ENCODE results near the gene KIF13A.

The KIF13A gene

GRCh38 chr6:17724341-17724740 lies 263.1 kb downstream of the KIF13A start:
- Histone ChIP-seq H3K27me3 (replicated peaks; ENCODE audit: insufficient read depth, low read length) (no peaks in the 10 kb centered on the region), H3K9me2 (replicated peaks; ENCODE audit: insufficient read depth, low read length) (no peaks in the 10 kb centered on the region), H3K9ac (ENCODE audit: low read length) (no peak overlapping the region), H3K4me3 (ENCODE audit: low read length) (no peak overlapping the region), H3K79me2 (ENCODE audit: low read length) (no peaks in the 10 kb centered on the region), H3K4me2 (ENCODE audit: low read depth, low read length) (no peak overlapping the region), H3K27ac (ENCODE audit: low read length) (no peak overlapping the region), H3F3A (ENCODE audit: insufficient read depth, low read length) (no peaks in the 10 kb centered on the region), H2AFZ (ENCODE audit: low read length) (no peak overlapping the region), H3K4me1 (ENCODE audit: low read length) (no peaks in the 10 kb centered on the region), H3K9me3 (replicated peaks; ENCODE audit: insufficient read depth, low read length) (no peaks in the 10 kb centered on the region), H4K20me1 (ENCODE audit: insufficient read depth, low read length) (no peaks in the 10 kb centered on the region), H3K36me3 (replicated peaks; ENCODE audit: insufficient read depth, low read length) (no peaks in the 10 kb centered on the region)
- no peak for DNase-seq
- no peak for TF ChIP-seq EZH2phosphoT487 (IDR thresholded peaks at IDR 0.05; ENCODE audit: low read length)
- TF ChIP-seq EZH2 (optimal IDR thresholded peaks at IDR 0.05; ENCODE audit: low read depth, low read length): no peak
- TF ChIP-seq, protein P1, sequence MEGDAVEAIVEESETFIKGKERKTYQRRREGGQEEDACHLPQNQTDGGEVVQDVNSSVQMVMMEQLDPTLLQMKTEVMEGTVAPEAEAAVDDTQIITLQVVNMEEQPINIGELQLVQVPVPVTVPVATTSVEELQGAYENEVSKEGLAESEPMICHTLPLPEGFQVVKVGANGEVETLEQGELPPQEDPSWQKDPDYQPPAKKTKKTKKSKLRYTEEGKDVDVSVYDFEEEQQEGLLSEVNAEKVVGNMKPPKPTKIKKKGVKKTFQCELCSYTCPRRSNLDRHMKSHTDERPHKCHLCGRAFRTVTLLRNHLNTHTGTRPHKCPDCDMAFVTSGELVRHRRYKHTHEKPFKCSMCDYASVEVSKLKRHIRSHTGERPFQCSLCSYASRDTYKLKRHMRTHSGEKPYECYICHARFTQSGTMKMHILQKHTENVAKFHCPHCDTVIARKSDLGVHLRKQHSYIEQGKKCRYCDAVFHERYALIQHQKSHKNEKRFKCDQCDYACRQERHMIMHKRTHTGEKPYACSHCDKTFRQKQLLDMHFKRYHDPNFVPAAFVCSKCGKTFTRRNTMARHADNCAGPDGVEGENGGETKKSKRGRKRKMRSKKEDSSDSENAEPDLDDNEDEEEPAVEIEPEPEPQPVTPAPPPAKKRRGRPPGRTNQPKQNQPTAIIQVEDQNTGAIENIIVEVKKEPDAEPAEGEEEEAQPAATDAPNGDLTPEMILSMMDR (IDR thresholded peaks at IDR 0.05; ENCODE audit: low read length): no peak

DNA sequence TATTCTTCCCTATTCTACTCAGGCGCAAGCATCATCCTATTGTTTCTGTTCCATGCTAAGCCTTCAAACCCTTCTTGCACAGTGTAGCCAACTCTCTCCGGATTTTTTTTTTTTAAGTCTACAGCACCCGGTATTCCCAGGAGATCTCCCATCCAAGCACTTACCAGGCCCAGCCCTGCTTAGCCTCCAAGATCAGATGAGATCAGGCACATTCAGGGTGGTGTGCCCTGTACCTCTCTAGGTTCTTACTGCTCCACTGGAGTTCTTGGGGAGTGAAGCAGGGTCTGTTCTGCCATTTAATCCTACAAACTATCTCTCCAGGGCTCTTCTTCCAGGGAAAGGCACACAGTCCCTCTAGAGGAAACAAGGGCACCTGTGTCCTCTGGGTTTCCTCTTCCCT lies 265.8 kb downstream of the KIF13A start:
- no peaks in the 10 kb centered on the region for H3K9me3 ChIP-seq (replicated peaks; ENCODE audit: insufficient read depth, low read length)
- no peaks in the 10 kb centered on the region for H3F3A ChIP-seq (ENCODE audit: insufficient read depth, low read length)
- H3K27me3 ChIP-seq (replicated peaks; ENCODE audit: insufficient read depth, low read length): no peaks in the 10 kb centered on the region
- no peaks in the 10 kb centered on the region for H4K20me1 ChIP-seq (ENCODE audit: insufficient read depth, low read length)
- no peaks in the 10 kb centered on the region for H3K36me3 ChIP-seq (replicated peaks; ENCODE audit: insufficient read depth, low read length)
- H3K4me3 ChIP-seq (ENCODE audit: low read length): no peak overlapping the region
- H3K4me1 ChIP-seq (ENCODE audit: low read length): no peaks in the 10 kb centered on the region
- TF ChIP-seq EZH2 (optimal IDR thresholded peaks at IDR 0.05; ENCODE audit: low read depth, low read length): no peak
- no peak for TF ChIP-seq EZH2phosphoT487 (IDR thresholded peaks at IDR 0.05; ENCODE audit: low read length)
- TF ChIP-seq, protein P1 (IDR thresholded peaks at IDR 0.05; ENCODE audit: low read length): no peak
- H3K9ac ChIP-seq (ENCODE audit: low read length): no peak overlapping the region
- no peak for DNase-seq
- no peak overlapping the region for H2AFZ ChIP-seq (ENCODE audit: low read length)
- H3K4me2 ChIP-seq (ENCODE audit: low read depth, low read length): no peak overlapping the region
- H3K27ac ChIP-seq (ENCODE audit: low read length): no peak overlapping the region
- H3K9me2 ChIP-seq (replicated peaks; ENCODE audit: insufficient read depth, low read length): no peaks in the 10 kb centered on the region
- no peaks in the 10 kb centered on the region for H3K79me2 ChIP-seq (ENCODE audit: low read length)

- Histone ChIP-seq H3K36me3 (replicated peaks; ENCODE audit: insufficient read depth, low read length) (no peaks in the 10 kb centered on the region), H3K4me2 (ENCODE audit: low read depth, low read length) (no peak overlapping the region), H3K9ac (ENCODE audit: low read length) (no peak overlapping the region), H3K79me2 (ENCODE audit: low read length) (no peaks in the 10 kb centered on the region), H3F3A (ENCODE audit: insufficient read depth, low read length) (no peaks in the 10 kb centered on the region), H3K27ac (ENCODE audit: low read length) (no peak overlapping the region), H3K9me2 (replicated peaks; ENCODE audit: insufficient read depth, low read length) (no peaks in the 10 kb centered on the region), H3K27me3 (replicated peaks; ENCODE audit: insufficient read depth, low read length) (no peaks in the 10 kb centered on the region), H4K20me1 (ENCODE audit: insufficient read depth, low read length) (no peaks in the 10 kb centered on the region), H3K4me1 (ENCODE audit: low read length) (no peaks in the 10 kb centered on the region), H2AFZ (ENCODE audit: low read length) (no peak overlapping the region), H3K9me3 (replicated peaks; ENCODE audit: insufficient read depth, low read length) (no peaks in the 10 kb centered on the region), H3K4me3 (ENCODE audit: low read length) (no peak overlapping the region)
- no peak for DNase-seq
- TF ChIP-seq EZH2 (optimal IDR thresholded peaks at IDR 0.05; ENCODE audit: low read depth, low read length) (no peak), EZH2phosphoT487 (IDR thresholded peaks at IDR 0.05; ENCODE audit: low read length) (no peak)
- TF ChIP-seq, protein P1 (IDR thresholded peaks at IDR 0.05; ENCODE audit: low read length): no peak
Measured at GRCh38 chr6:17719323-17720041, 268.0 kb downstream of the KIF13A start.

Data from MM.1S (cell line).